H1 (cell line): ENCODE measurements around the gene CACNA1A. TPM values are rescaled to one million over a fixed set of nuclear protein-coding genes. Genes with fewer than 3 reads are reported as not detected.

Experiments
- ASH2L ChIP-seq: fragments of 200-600, 300-600 bp; sonication (generic); IDR thresholded peaks from one replicate; pipeline ENCODE4 v1.7.1; 2017; ENCODE audit warnings: low read length
- BRCA1 ChIP-seq: IDR thresholded peaks from 2 replicates; pipeline ENCODE4 v1.6.1; 2012; ENCODE audit warnings: low read depth, low read length, improper control_type of control experiment
- EP300 ChIP-seq, 2 experiments: IDR thresholded peaks; 1 replicate in 1 of 2; 2 replicates in 1 of 2; pipeline ENCODE4 v1.6.1; 2011 to 2012; ENCODE audit warnings: low read depth in 2 of 2, low read length in 2 of 2, mild to moderate bottlenecking in 2 of 2, borderline replicate concordance in 1 of 2, inconsistent platforms in 1 of 2, moderate library complexity in 1 of 2
- polyA plus RNA-seq, 7 experiments: library from polyadenylated mRNA; depleted of rRNA in 3 of 7; stranded (reverse) in 5 of 7; unstranded in 2 of 7; fragments of >200 nt in 5 of 7; fragments of 200-250 nt in 2 of 7; gene quantifications; 1 replicate in 5 of 7; 2 replicates in 1 of 7; 4 replicates in 1 of 7; pipeline versions ENCODE4 v1.2.1 to v1.2.3, GENCODE V29; 2011 to 2013; ENCODE audit warnings: missing spikeins in 2 of 7, mixed read lengths in 2 of 7
- total RNA-seq: library from RNA; stranded (reverse); fragmentation: NEBNext Ultra II Directional; extraction: Animal tissue kit (Norgen Biotek cat#: 25700); gene quantifications from 2 replicates; pipeline ENCODE4 v1.2.1, GENCODE V29; 2021

CACNA1A gene
- total and polyA plus RNA-seq, 2 of the 8 experiments (the other 6 are each of a cell fraction or from before 2014, with no cell fraction given): 10.7 to 25.3 TPM

DNA sequence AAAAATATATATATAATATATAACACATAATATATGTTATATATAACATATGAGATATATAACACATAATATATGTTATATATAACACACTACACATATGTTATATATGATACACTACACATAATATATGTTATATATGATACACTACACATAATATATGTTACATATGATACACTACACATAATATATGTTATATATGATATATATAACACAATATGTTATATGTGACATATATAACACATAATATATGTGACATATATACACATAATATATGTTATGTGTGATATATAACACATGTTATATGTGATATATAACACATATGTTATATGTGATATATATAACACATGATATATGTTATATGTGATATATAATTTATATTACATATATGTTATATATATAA lies 129.7 kb downstream of the CACNA1A start (continued):
- TF ChIP-seq BRCA1: no peak
- no peak for TF ChIP-seq EP300 (IDR thresholded peaks at IDR 0.05; ENCODE audit: borderline replicate concordance in 1 of 2, low read depth in 2 of 2, low read length in 2 of 2)
- no peak for TF ChIP-seq ASH2L
- TF ChIP-seq, all 59 proteins: peak for 0
